K562 (cell line): ENCODE measurements around the gene MARS1. TPM values are rescaled to one million over a fixed set of nuclear protein-coding genes. Genes with fewer than 3 reads are reported as not detected.

Source experiments
- CHD4 ChIP-seq: fragments of 200-600 bp; sonication (generic); IDR thresholded peaks from 3 replicates; pipeline ENCODE4 v1.6.1; 2012; ENCODE audit warnings: low read depth, mild to moderate bottlenecking, mixed read lengths, low read length, inconsistent platforms; ENCODE audit not compliant: insufficient read depth, insufficient replicate concordance, poor library complexity, severe bottlenecking
- DIDO1 ChIP-seq: fragments of 450-650 bp; IDR thresholded peaks from 2 replicates; pipeline ENCODE4 v1.6.1; 2016; ENCODE audit warnings: low read depth, missing biosample characterization, missing genetic modification characterization
- ETV6 ChIP-seq, 3 experiments: fragments of 150-350 bp in 1 of 3; sonication (generic) in 1 of 3; formaldehyde crosslinking in 1 of 3; IDR thresholded peaks; 2 replicates each; pipeline versions ENCODE4 v1.6.1 to v1.8.0; 2014 to 2022; ENCODE audit warnings: borderline replicate concordance in 2 of 3, low read depth in 2 of 3, antibody characterized with exemption in 1 of 3, low read length in 1 of 3, mild to moderate bottlenecking in 1 of 3, missing genetic modification reagents in 1 of 3
- FOXJ2 ChIP-seq: fragments of 200-800 bp; sonication (Bioruptor generic); IDR thresholded peaks from 2 replicates; pipeline ENCODE4 v1.6.1; 2016; ENCODE audit warnings: missing genetic modification characterization, missing compliant biosample characterization
- HDAC2 ChIP-seq: fragments of 450-650 bp; IDR thresholded peaks from 2 replicates; pipeline ENCODE4 v1.6.1; 2016; ENCODE audit warnings: mild to moderate bottlenecking
- NBN ChIP-seq: fragments of 450-650 bp; IDR thresholded peaks from 2 replicates; pipeline ENCODE4 v1.6.1; 2016; ENCODE audit warnings: low read depth, mild to moderate bottlenecking
- NCOA1 ChIP-seq: fragments of 450-650 bp; IDR thresholded peaks from 2 replicates; pipeline ENCODE4 v1.6.1; 2016; ENCODE audit warnings: low read depth
- RBM14 ChIP-seq: fragments of 200-400 bp; formaldehyde crosslinking; IDR thresholded peaks from 2 replicates; pipeline ENCODE4 v1.6.1; 2018; ENCODE audit warnings: low read depth, mild to moderate bottlenecking, low read length, moderate library complexity, borderline replicate concordance; ENCODE audit not compliant: insufficient read depth
- SREBF1 ChIP-seq: fragments of 150-350 bp; IDR thresholded peaks from 2 replicates; pipeline ENCODE4 v1.6.1; 2014; ENCODE audit warnings: antibody characterized with exemption, low read depth, low read length, borderline replicate concordance
- XRCC3 ChIP-seq: fragments of 450-650 bp; IDR thresholded peaks from 2 replicates; pipeline ENCODE4 v1.6.1; 2017; ENCODE audit warnings: mild to moderate bottlenecking, moderate library complexity
- XRCC5 ChIP-seq: fragments of 200-400 bp; formaldehyde crosslinking; IDR thresholded peaks from 2 replicates; pipeline ENCODE4 v1.6.1; 2017; ENCODE audit warnings: low read depth, mild to moderate bottlenecking, low read length
- ZHX1 ChIP-seq: fragments of 150-350 bp; conservative IDR thresholded peaks from 2 replicates; pipeline ENCODE4 v1.6.1; 2014; ENCODE audit warnings: low read length
- ZNF263 ChIP-seq: sonication (generic); formaldehyde crosslinking; IDR thresholded peaks from 2 replicates; pipeline ENCODE4 v1.8.0; 2022; ENCODE audit warnings: mild to moderate bottlenecking, missing genetic modification reagents, borderline replicate concordance
- ZNF280A ChIP-seq: fragments of 450-650 bp; IDR thresholded peaks from 2 replicates; pipeline ENCODE4 v1.6.1; 2018; ENCODE audit warnings: mild to moderate bottlenecking, low read depth; ENCODE audit not compliant: partially characterized antibody
- polyA plus RNA-seq, 8 experiments: library from polyadenylated mRNA; depleted of rRNA in 4 of 8; stranded (reverse) in 5 of 8; unstranded in 3 of 8; fragments of >200 nt; fragmentation: Nextera tagmentation in 2 of 8; fragmentation: Illumina TruSeq in 1 of 8; extraction: Ambion mirVana in 2 of 8; extraction: Trizol in 1 of 8; gene quantifications; 2 replicates each; pipeline versions ENCODE4 v1.2.1 to v1.2.3, GENCODE V29; 2011 to 2014; ENCODE audit warnings: inconsistent platforms in 1 of 8, missing spikeins in 1 of 8
- total RNA-seq, 7 experiments: library from RNA; depleted of rRNA in 6 of 7; stranded (reverse); fragments of >200 nt in 6 of 7; fragmentation: Illumina TruSeq in 2 of 7; extraction: Trizol in 2 of 7; gene quantifications; 2 replicates each; pipeline versions ENCODE4 v1.2.1 to v1.2.3, GENCODE V29; 2011 to 2021; ENCODE audit warnings: low replicate concordance in 1 of 7
- TF ChIP-seq, protein P1 (sequence below): fragments of 450-650 bp; conservative IDR thresholded peaks from 2 replicates; pipeline ENCODE4 v1.6.1; 2016; ENCODE audit warnings: missing genetic modification characterization, low read depth, mild to moderate bottlenecking, control low read depth, missing compliant biosample characterization
- TF ChIP-seq, protein P2 (sequence below): fragments of 250-450 bp; sonication (Bioruptor Pico); IDR thresholded peaks from 2 replicates; pipeline ENCODE4 v1.5.0; 2020; ENCODE audit warnings: mild to moderate bottlenecking

The MARS1 gene
- total and polyA plus RNA-seq, 9 of the 15 experiments (the other 6 are each of a cell fraction or from before 2014, with no cell fraction given), result 117 to 382 (median 220) TPM

GRCh38 chr12:57520053-57520818, 32.4 kb downstream of the MARS1 start, which contains the start of gene DDIT3 (continued):
- TF ChIP-seq, protein P1, sequence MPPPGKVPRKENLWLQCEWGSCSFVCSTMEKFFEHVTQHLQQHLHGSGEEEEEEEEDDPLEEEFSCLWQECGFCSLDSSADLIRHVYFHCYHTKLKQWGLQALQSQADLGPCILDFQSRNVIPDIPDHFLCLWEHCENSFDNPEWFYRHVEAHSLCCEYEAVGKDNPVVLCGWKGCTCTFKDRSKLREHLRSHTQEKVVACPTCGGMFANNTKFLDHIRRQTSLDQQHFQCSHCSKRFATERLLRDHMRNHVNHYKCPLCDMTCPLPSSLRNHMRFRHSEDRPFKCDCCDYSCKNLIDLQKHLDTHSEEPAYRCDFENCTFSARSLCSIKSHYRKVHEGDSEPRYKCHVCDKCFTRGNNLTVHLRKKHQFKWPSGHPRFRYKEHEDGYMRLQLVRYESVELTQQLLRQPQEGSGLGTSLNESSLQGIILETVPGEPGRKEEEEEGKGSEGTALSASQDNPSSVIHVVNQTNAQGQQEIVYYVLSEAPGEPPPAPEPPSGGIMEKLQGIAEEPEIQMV (tag), result no peak
- TF ChIP-seq XRCC5 (no peak), ETV6 (IDR thresholded peaks at IDR 0.05; ENCODE audit: borderline replicate concordance in 1 of 2, low read depth in 2 of 2, low read length in 1 of 2) (no peak), ETV6 (CRISPR knock-in tag; IDR thresholded peaks at IDR 0.05; ENCODE audit: borderline replicate concordance) (no peak), NBN (no peak), CHD4 (no peak), NCOA1 (no peak), ZNF263 (CRISPR knock-in tag) (peak; percentile 72; the same call in 1 of the 2 replicates), HDAC2 (peak; percentile 82; the same call in 1 of the 2 replicates), RBM14 (no peak), DIDO1 (tag) (no peak), XRCC3 (no peak), SREBF1 (0 out of 2 replicates have a peak, but pooled peaks have one; percentile 37), ZNF280A (no peak), FOXJ2 (tag) (peak; percentile 33; the same call in 1 of the 2 replicates), ZHX1 (no peak)
- TF ChIP-seq, protein P2, sequence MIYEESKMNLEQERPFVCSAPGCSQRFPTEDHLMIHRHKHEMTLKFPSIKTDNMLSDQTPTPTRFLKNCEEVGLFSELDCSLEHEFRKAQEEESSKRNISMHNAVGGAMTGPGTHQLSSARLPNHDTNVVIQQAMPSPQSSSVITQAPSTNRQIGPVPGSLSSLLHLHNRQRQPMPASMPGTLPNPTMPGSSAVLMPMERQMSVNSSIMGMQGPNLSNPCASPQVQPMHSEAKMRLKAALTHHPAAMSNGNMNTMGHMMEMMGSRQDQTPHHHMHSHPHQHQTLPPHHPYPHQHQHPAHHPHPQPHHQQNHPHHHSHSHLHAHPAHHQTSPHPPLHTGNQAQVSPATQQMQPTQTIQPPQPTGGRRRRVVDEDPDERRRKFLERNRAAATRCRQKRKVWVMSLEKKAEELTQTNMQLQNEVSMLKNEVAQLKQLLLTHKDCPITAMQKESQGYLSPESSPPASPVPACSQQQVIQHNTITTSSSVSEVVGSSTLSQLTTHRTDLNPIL (CRISPR knock-in tag), result no peak
